ENCODE results near the gene YY1. TPM values are rescaled to one million over a fixed set of nuclear protein-coding genes. Genes with fewer than 3 reads are reported as not detected.

The YY1 gene
- total and polyA plus RNA-seq, 2 of the 4 experiments (the other 2 are of a cell fraction): 21.7 to 29.9 TPM

DNA sequence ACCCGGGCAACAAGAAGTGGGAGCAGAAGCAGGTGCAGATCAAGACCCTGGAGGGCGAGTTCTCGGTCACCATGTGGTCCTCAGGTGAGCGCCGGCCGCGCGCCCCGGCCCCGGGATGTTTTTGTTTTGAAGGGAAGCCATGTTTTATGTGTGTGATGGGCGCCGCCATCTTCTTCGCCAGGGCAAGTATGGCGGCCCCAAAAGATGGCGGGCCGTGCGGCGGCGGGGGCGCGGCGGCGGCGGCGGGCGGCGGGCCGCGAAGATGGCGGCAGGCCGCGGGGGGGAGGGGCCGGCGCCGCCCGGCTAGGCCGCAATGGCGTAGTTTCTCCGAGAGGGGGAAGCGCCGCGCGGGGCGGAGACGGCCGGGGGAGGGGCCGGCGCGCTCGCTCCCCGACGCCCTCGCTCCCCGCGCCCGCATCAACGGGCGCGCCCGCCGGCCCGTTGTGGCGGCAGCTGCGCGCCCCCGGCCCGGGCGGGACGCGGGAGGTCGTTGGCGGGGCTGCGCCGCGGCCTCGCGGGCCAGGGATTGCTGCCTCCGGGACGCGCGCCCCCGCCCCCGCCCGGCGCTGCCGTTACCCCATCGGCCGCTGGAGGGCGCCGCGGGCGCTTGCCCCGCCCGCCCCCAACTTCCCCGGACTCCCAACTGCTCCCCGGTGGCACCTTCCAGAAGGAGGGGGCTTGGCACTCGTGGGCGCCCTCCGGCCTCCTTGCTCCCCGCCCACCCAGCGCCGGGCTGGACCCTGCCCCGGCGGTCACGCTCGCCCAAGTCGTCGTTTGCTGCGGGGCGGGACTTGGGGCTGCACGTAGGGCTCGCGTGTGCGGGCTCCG lies 1.1 kb downstream of the YY1 start:
- dilution Hi-C loops (cut with HindIII; ENCODE audit: low sequenced_read_pairs, unreplicated experiment) (no loop called here), in situ Hi-C loops (cut with MboI; ENCODE audit: low sequenced_read_pairs) (no loop called here), intact Hi-C loops (cut with micrococcal nuclease) (loop anchor here (2.0 kb wide), 1 partner anchor 137 kb away; the partner anchor contains the start of gene WDR25)
- TF ChIP-seq, protein P1, sequence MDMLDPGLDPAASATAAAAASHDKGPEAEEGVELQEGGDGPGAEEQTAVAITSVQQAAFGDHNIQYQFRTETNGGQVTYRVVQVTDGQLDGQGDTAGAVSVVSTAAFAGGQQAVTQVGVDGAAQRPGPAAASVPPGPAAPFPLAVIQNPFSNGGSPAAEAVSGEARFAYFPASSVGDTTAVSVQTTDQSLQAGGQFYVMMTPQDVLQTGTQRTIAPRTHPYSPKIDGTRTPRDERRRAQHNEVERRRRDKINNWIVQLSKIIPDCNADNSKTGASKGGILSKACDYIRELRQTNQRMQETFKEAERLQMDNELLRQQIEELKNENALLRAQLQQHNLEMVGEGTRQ (IDR thresholded peaks at IDR 0.05; ENCODE audit: low read depth, low read length): peak; percentile 13; the same call in 1 of the 2 replicates
- TF ChIP-seq NFE2L2 (IDR thresholded peaks at IDR 0.05; ENCODE audit: low read depth, low read length) (no peak), MXI1 (IDR thresholded peaks at IDR 0.05; ENCODE audit: borderline replicate concordance, low read depth, low read length) (peak; percentile 86), CHD1 (IDR thresholded peaks at IDR 0.05; ENCODE audit: low read depth, low read length) (no peak; the same call in 1 of the 2 replicates), MAZ (IDR thresholded peaks at IDR 0.05; ENCODE audit: borderline replicate concordance, low read depth, low read length) (peak; percentile 94), BHLHE40 (IDR thresholded peaks at IDR 0.05; ENCODE audit: low read depth, low read length) (peak; percentile 85), ELK1 (IDR thresholded peaks at IDR 0.05; ENCODE audit: borderline replicate concordance, low read depth, low read length) (no peak), SMC3 (IDR thresholded peaks at IDR 0.05; ENCODE audit: low read depth, low read length) (no peak), RFX5 (IDR thresholded peaks at IDR 0.05; ENCODE audit: low read depth, low read length) (no peak)
- TF ChIP-seq, protein P2, sequence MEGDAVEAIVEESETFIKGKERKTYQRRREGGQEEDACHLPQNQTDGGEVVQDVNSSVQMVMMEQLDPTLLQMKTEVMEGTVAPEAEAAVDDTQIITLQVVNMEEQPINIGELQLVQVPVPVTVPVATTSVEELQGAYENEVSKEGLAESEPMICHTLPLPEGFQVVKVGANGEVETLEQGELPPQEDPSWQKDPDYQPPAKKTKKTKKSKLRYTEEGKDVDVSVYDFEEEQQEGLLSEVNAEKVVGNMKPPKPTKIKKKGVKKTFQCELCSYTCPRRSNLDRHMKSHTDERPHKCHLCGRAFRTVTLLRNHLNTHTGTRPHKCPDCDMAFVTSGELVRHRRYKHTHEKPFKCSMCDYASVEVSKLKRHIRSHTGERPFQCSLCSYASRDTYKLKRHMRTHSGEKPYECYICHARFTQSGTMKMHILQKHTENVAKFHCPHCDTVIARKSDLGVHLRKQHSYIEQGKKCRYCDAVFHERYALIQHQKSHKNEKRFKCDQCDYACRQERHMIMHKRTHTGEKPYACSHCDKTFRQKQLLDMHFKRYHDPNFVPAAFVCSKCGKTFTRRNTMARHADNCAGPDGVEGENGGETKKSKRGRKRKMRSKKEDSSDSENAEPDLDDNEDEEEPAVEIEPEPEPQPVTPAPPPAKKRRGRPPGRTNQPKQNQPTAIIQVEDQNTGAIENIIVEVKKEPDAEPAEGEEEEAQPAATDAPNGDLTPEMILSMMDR (conservative IDR thresholded peaks at IDR 0.05; ENCODE audit: low read depth, low read length): peak; percentile 63
- Histone ChIP-seq H3K9me1 (ENCODE audit: insufficient read depth, low read length) (peaks cover 3% of the 10 kb centered on the region; the same call in 1 of the 2 replicates), H4K20me1 (ENCODE audit: insufficient read depth, low read length) (peaks cover 85% of the 10 kb centered on the region), H2BK120ac (ENCODE audit: low read depth, low read length) (no peak overlapping the region), H3K79me1 (ENCODE audit: low read depth in 1 of 2, low read length in 2 of 2) (peaks cover 0 to 23% of the 10 kb centered on the region in 2 experiments; a peak in 3 of 4 replicates), H3K4me1 (ENCODE audit: control insufficient read depth, insufficient read depth, low read length) (peaks cover 5% of the 10 kb centered on the region; the same call in 1 of the 2 replicates), H2BK20ac (ENCODE audit: low read depth, low read length) (no peak overlapping the region), H4K5ac (ENCODE audit: low read depth, low read length) (no peak overlapping the region), H3K27me3 (ENCODE audit: control insufficient read depth, insufficient read depth, low read length) (no peaks in the 10 kb centered on the region), H3K4me3 (ENCODE audit: insufficient read depth, low read depth, low read length) (peak overlapping the region; percentile 100), H3K18ac (ENCODE audit: low read depth, low read length) (no peak overlapping the region), H2AK9ac (replicated peaks; ENCODE audit: low read depth, low read length, poor library complexity) (peak overlapping the region; percentile 97), H3K36me3 (ENCODE audit: control insufficient read depth, insufficient read depth, low read length) (no peaks in the 10 kb centered on the region), H4K8ac (ENCODE audit: low read depth in 2 of 2, low read length in 2 of 2) (no peak overlapping the region; a peak in 1 of 4 replicates), H2AFZ (replicated peaks; ENCODE audit: low read length, poor library complexity) (peak overlapping the region; percentile 88), H3K27ac (ENCODE audit: insufficient read depth, low read length) (peak overlapping the region; percentile 99), H3K9ac (ENCODE audit: low read depth, low read length) (peak overlapping the region; percentile 99), H3K4ac (ENCODE audit: low read depth, low read length) (peak overlapping the region; percentile 24; the same call in 1 of the 2 replicates), H3K14ac (replicated peaks; ENCODE audit: low read depth, low read length) (no peak overlapping the region), H2BK5ac (ENCODE audit: low read depth, low read length, poor library complexity, severe bottlenecking) (peak overlapping the region; percentile 97), H2AK5ac (ENCODE audit: low read depth, low read length) (no peak overlapping the region; the same call in 1 of the 2 replicates), H3K4me2 (ENCODE audit: low read depth, low read length) (peak overlapping the region; percentile 94), H2BK15ac (ENCODE audit: low read depth, low read length) (no peak overlapping the region), H3K23ac (ENCODE audit: low read depth, low read length) (0 out of 2 replicates have a peak overlapping the region, but pooled peaks have one; percentile 79), H3K9me3 (ENCODE audit: control insufficient read depth, insufficient read depth, low read length) (no peaks in the 10 kb centered on the region), H3K56ac (ENCODE audit: extremely low read depth, insufficient read depth, low read length) (peak overlapping the region; percentile 56; the same call in 1 of the 2 replicates), H4K91ac (ENCODE audit: insufficient read depth, low read depth, low read length) (no peak overlapping the region; the same call in 1 of the 2 replicates)
- peak; percentile 58 for ATAC-seq (ENCODE audit: low read depth)
- 2% methylated on average over 19 of the region's 115 CpGs; no CpG with 5 or more reads in 1 of the 2 experiments for WGBS, 2 experiments (ENCODE audit: extremely low coverage in 2 of 2, insufficient read length in 1 of 2)
- ChIA-PET CTCF (interaction anchor here (1.0 to 1.2 kb wide), 2 partner anchors 39 to 46 kb away, joined by 3 to 4 read pairs; no protein-coding TSS in a partner anchor), POLR2A (ENCODE audit: unreplicated experiment) (interaction anchor here (0.7 kb wide), 1 partner anchor 128 kb away, joined by 3 read pairs; no protein-coding TSS in a partner anchor)
- peak; percentile 95 for DNase-seq
- BruUV-seq (replicated peaks): no TSS peak
